HepG2 (cell line): ENCODE data around the gene LEMD1. TPM values are rescaled to one million over a fixed set of nuclear protein-coding genes. Genes with fewer than 3 reads are reported as not detected.

Source experiments
- ARID5B ChIP-seq: IDR thresholded peaks from 2 replicates; pipeline ENCODE4 v1.4.0; 2020; ENCODE audit warnings: mild to moderate bottlenecking, missing genetic modification reagents
- CHD4 ChIP-seq: fragments of 200-600 bp; sonication (generic); IDR thresholded peaks from 2 replicates; pipeline ENCODE4 v1.7.0; 2017; ENCODE audit warnings: mild to moderate bottlenecking, low read length, borderline replicate concordance
- ELF3 ChIP-seq: IDR thresholded peaks from 2 replicates; pipeline ENCODE4 v1.6.1; 2016; ENCODE audit warnings: missing genetic modification reagents, missing compliant biosample characterization
- FOSL1 ChIP-seq: sonication (generic); formaldehyde crosslinking; IDR thresholded peaks from 2 replicates; pipeline ENCODE4 v1.9.0; 2021; ENCODE audit warnings: missing genetic modification reagents, borderline replicate concordance
- FOXK1 ChIP-seq: sonication (generic); formaldehyde crosslinking; IDR thresholded peaks from 2 replicates; pipeline ENCODE4 v1.4.0; 2020; ENCODE audit warnings: low read depth, missing genetic modification reagents, borderline replicate concordance
- HOXA3 ChIP-seq: sonication (generic); formaldehyde crosslinking; IDR thresholded peaks from 2 replicates; pipeline ENCODE4 v1.5.0; 2020; ENCODE audit warnings: missing genetic modification reagents
- HOXA7 ChIP-seq: sonication (generic); formaldehyde crosslinking; IDR thresholded peaks from 2 replicates; pipeline ENCODE4 v1.8.1; 2022; ENCODE audit warnings: mild to moderate bottlenecking, missing genetic modification reagents, moderate library complexity
- MLX ChIP-seq: IDR thresholded peaks from 2 replicates; pipeline ENCODE4 v1.6.1; 2016
- MTERF4 ChIP-seq: sonication (generic); formaldehyde crosslinking; IDR thresholded peaks from 2 replicates; pipeline ENCODE4 v1.8.0; 2023; ENCODE audit warnings: mild to moderate bottlenecking, missing genetic modification reagents
- SKI ChIP-seq: fragments of 450-650 bp; IDR thresholded peaks from one replicate; pipeline ENCODE4 v1.6.1; 2018; ENCODE audit warnings: mild to moderate bottlenecking; ENCODE audit not compliant: partially characterized antibody
- ZNF275 ChIP-seq: sonication (generic); formaldehyde crosslinking; IDR thresholded peaks from 2 replicates; pipeline ENCODE4 v1.8.0; 2022; ENCODE audit warnings: missing genetic modification reagents, mild to moderate bottlenecking, inconsistent platforms, borderline replicate concordance
- ZNF343 ChIP-seq: sonication (generic); formaldehyde crosslinking; IDR thresholded peaks from 2 replicates; pipeline ENCODE4 v1.4.0; 2020; ENCODE audit warnings: mild to moderate bottlenecking, missing genetic modification reagents
- ZNF557 ChIP-seq: sonication (generic); formaldehyde crosslinking; IDR thresholded peaks from 2 replicates; pipeline ENCODE4 v1.4.0; 2020; ENCODE audit warnings: missing genetic modification reagents
- ZNF609 ChIP-seq: sonication (generic); formaldehyde crosslinking; IDR thresholded peaks from 2 replicates; pipeline ENCODE4 v1.4.0; 2020; ENCODE audit warnings: mild to moderate bottlenecking, missing genetic modification reagents, borderline replicate concordance
- ZNF678 ChIP-seq: sonication (generic); formaldehyde crosslinking; IDR thresholded peaks from 2 replicates; pipeline ENCODE4 v1.4.0; 2020; ENCODE audit warnings: mild to moderate bottlenecking, missing genetic modification reagents
- ZNF724P ChIP-seq: sonication (generic); formaldehyde crosslinking; IDR thresholded peaks from 2 replicates; pipeline ENCODE4 v1.8.0; 2022; ENCODE audit warnings: missing genetic modification reagents, borderline replicate concordance
- ZNF775 ChIP-seq: sonication (generic); formaldehyde crosslinking; IDR thresholded peaks from 2 replicates; pipeline ENCODE4 v1.4.0; 2020; ENCODE audit warnings: missing genetic modification reagents, mild to moderate bottlenecking, moderate library complexity, borderline replicate concordance
- polyA plus RNA-seq, 8 experiments: library from polyadenylated mRNA; depleted of rRNA in 3 of 8; stranded (reverse) in 7 of 8; unstranded in 1 of 8; fragments of >200 nt; fragmentation: Illumina TruSeq in 4 of 8; extraction: Trizol in 4 of 8; gene quantifications; 2 replicates each; pipeline versions ENCODE4 v1.2.1 to v1.2.3, GENCODE V29; 2011 to 2016; ENCODE audit warnings: low read depth in 4 of 8, missing spikeins in 1 of 8, mixed read lengths in 1 of 8; ENCODE audit not compliant: insufficient read depth in 1 of 8
- total RNA-seq, 5 experiments: library from RNA; depleted of rRNA; stranded (reverse); fragments of >200 nt; fragmentation: Illumina TruSeq; extraction: Trizol; gene quantifications; 2 replicates each; pipeline ENCODE4 v1.2.3, GENCODE V29; 2016; ENCODE audit warnings: low read depth in 1 of 5

The LEMD1 gene
- total and polyA plus RNA-seq, 2 of the 13 experiments (the other 11 are each of a cell fraction or from before 2014, with no cell fraction given) = 1.4 to 2.3 TPM

- TF ChIP-seq ARID5B (CRISPR knock-in tag) (0 out of 2 replicates have a peak, but pooled peaks have one; percentile 6), ZNF275 (CRISPR knock-in tag) (no peak), HOXA7 (CRISPR knock-in tag) (no peak), MLX (CRISPR knock-in tag) (no peak), ZNF343 (no peak), ZNF678 (no peak), ZNF724P (CRISPR knock-in tag) (no peak), MTERF4 (CRISPR knock-in tag) (no peak), ZNF557 (CRISPR knock-in tag) (no peak), ZNF775 (CRISPR knock-in tag) (no peak), FOSL1 (CRISPR knock-in tag) (no peak), ZNF609 (CRISPR knock-in tag) (peak; percentile 61; the same call in 1 of the 2 replicates), HOXA3 (CRISPR knock-in tag) (0 out of 2 replicates have a peak, but pooled peaks have one; percentile 38), FOXK1 (no peak), CHD4 (no peak), SKI (no peak), ELF3 (no peak)
Observed at GRCh38 chr1:205344066-205344928, 77.6 kb downstream of the LEMD1 start (continued).
